Large intestine (tissue), 3 donors: Measurements from ENCODE around the gene GRAMD2A. TPM values are rescaled to one million over a fixed set of nuclear protein-coding genes. Genes with fewer than 3 reads are reported as not detected.
A peak's percentile ranks its signal among the peaks of the same experiment; 100 is the strongest.
"Not testable (repeated sequence)": the region's sequence is repeated elsewhere in the genome, so short reads cannot be mapped to it uniquely, and the experiment has no call there.

Experiments
- DNase-seq, 2 donors: peaks; one replicate each; pipeline versions ENCODE4 v3.0.0 to v3.0.0-alpha.2; 2013
- H3K27ac ChIP-seq: one replicate; pipeline ENCODE4 v1.5.1; 2013; ENCODE audit warnings: low read length
- H3K27me3 ChIP-seq: 2 replicates; pipeline ENCODE4 v1.6.1; 2013; ENCODE audit warnings: low read length; ENCODE audit not compliant: control insufficient read depth, insufficient read depth
- H3K36me3 ChIP-seq: 2 replicates; pipeline ENCODE4 v1.6.1; 2013; ENCODE audit warnings: low read length; ENCODE audit not compliant: control insufficient read depth, insufficient read depth
- H3K4me1 ChIP-seq: one replicate; pipeline ENCODE4 v1.6.1; 2013; ENCODE audit warnings: low read length; ENCODE audit not compliant: control insufficient read depth, insufficient read depth
- H3K4me3 ChIP-seq: one replicate; pipeline ENCODE4 v1.5.1; 2013; ENCODE audit warnings: low read length
- H3K9me3 ChIP-seq: one replicate; pipeline ENCODE4 v1.6.1; 2013; ENCODE audit warnings: mild to moderate bottlenecking, low read depth, low read length, moderate library complexity; ENCODE audit not compliant: control insufficient read depth
- WGBS: methylation state at CpG from one replicate; pipeline ENCODE4 v1.1.5; 2013; ENCODE audit warnings: low lambda C conversion rate; ENCODE audit not compliant: insufficient coverage; 5-methylcytosine and 5-hydroxymethylcytosine counted together
- polyA plus RNA-seq: library from polyadenylated mRNA; unstranded; fragments of 120-200 nt; gene quantifications from one replicate; pipeline ENCODE4 v1.2.1, GENCODE V29; 2013

The GRAMD2A gene
- polyA plus RNA-seq, 1 donor, result 11.5 TPM

DNA sequence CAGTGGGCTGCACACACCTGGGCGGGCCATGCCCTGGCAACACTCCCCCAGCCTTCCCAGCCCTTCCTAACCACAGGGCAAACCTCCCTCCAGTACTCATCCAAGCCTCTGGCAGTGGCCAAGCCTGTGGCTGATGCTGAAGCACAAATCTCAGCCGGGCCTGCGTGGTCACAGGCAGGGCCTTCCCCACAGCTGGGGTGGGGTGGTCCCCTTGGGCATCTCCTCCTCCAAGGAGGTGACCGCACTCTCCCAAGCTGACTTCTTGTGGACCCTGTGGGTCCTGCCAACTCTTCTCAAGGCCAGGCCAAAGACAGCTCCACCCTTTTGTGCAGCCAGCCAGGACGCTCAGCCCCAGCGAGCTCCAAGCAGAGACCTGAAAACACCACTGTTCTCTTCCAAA is 21.4 kb downstream of the GRAMD2A start:
- H3K9me3 ChIP-seq, result no peaks in the 10 kb centered on the region
- no CpG with 5 or more reads among the region's 6 CpGs for WGBS
- peaks cover 4% of the 10 kb centered on the region for H3K4me1 ChIP-seq
- H3K27ac ChIP-seq, result no peak overlapping the region
- H3K4me3 ChIP-seq, result no peak overlapping the region
- H3K36me3 ChIP-seq, result no peaks in the 10 kb centered on the region
- no peak for DNase-seq
- no peaks in the 10 kb centered on the region for H3K27me3 ChIP-seq

DNA sequence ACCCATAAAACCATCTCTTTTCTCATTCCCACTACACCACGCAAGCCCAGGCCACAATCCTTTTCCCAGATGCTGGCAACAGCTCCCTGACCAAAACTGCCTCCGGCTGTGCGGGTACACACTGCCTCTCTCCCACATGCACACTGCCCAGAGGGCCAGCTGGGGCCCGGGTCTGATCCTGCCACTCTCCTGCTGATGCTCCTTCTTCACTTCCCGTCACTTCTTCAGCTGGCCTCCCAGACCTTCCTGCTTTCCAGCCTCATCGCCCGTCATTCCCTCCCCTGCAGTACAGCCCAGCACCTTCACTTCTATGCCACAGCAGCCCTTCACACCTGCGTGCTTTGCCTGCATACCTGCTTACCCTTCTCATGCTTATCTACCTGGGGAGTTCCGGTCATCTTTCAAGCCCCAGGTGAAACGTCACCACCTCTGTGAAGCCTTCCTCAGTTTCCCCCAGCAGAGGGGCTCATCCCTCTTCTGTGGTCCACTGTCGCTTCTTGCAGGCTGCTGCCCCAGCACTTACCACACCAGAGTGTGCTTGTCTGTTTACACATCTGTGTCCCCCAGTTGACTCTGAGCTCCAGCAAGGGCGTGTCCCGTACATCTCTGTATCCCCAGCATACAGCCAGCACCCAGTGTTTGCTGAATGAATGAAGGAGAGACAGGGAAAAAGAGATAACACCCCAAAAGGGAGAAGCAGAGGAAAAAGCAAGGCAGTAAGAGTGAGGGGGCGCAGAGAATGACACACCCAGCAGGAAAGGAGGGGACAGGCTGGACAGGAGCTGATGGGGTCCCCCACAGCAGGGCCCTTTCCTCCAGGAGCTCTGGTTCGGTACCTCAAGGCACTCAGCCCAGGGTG is 22.2 kb downstream of the GRAMD2A start:
- H3K27ac ChIP-seq, result no peak overlapping the region
- peaks cover 11% of the 10 kb centered on the region for H3K4me1 ChIP-seq
- 80% methylated on average over 6 of the region's 15 CpGs for WGBS
- H3K4me3 ChIP-seq, result no peak overlapping the region
- H3K27me3 ChIP-seq, result no peaks in the 10 kb centered on the region
- no peak for DNase-seq
- no peaks in the 10 kb centered on the region for H3K9me3 ChIP-seq
- no peaks in the 10 kb centered on the region for H3K36me3 ChIP-seq

DNA sequence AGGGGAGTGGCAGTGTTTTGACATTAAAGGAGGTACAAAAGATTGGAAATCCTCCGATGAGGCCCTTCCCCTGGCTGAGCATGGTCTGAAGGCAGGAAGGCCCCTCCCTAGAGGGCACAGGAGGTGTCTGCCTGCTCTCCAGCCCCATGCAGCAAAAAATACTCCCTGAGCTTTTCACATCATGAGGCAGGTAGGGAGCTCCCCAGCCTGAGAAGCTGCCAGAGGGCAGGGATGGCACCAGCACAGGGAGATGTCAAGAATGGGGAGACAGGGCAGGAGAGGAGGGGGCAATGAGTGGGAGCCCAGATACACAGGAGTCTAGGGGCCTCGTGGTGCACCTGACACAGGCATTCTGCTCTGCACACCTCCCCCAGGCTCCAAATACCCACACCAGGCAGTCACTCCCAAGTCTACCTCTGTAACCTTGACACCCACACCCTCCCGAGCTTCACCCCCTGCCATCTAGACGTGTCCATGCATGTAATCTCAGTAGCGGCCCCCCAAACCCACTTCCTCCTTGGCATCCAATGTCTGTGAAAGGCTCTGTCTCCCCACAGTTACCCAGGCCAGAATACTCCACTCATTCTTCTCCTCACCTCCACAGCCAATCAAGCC is 22.9 kb downstream of the GRAMD2A start:
- no peaks in the 10 kb centered on the region for H3K36me3 ChIP-seq
- H3K9me3 ChIP-seq, result no peaks in the 10 kb centered on the region
- WGBS, result no CpG with 5 or more reads among the region's 5 CpGs
- H3K4me1 ChIP-seq, result peaks cover 11% of the 10 kb centered on the region
- no peak overlapping the region for H3K27ac ChIP-seq
- H3K4me3 ChIP-seq, result no peak overlapping the region
- H3K27me3 ChIP-seq, result no peaks in the 10 kb centered on the region
- DNase-seq, result no peak

DNA sequence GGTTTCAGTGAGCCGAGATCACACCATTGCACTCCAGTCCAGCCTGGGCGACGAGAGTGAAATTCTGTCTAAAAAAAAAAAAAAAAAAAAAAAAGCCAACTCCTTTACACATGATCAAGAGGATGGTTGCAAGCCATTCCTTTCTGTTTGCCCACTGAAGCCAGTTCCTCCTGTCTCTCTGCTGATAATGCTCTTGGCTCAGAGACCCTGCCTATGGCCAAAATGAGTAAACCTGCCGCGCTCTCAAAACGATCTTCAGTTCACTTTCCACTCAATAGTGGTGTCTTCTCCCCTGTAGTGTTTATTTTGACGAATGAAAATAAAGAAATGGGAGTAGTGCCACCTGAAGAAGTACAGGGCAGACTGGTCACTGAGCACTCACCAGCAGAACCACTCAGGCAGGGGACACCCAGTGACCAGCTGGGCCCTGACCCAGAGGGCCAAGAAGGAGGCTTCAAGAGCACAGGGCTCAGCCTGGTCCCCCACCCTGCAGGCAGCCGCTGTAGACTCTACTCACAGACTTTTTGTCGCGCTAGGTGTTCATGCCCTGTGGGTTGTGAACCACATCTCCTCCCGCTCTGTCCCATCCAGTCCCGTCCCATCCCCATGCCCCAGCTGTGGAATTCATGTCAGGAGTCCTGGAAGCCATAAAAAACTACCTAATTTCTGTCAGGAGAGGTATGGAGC is 23.6 kb downstream of the GRAMD2A start:
- no peaks in the 10 kb centered on the region for H3K27me3 ChIP-seq
- no peak for DNase-seq
- no peaks in the 10 kb centered on the region for H3K9me3 ChIP-seq
- H3K27ac ChIP-seq, result no peak overlapping the region
- no peaks in the 10 kb centered on the region for H3K36me3 ChIP-seq
- no peak overlapping the region for H3K4me3 ChIP-seq
- H3K4me1 ChIP-seq, result peaks cover 17% of the 10 kb centered on the region
- 100% methylated on average over 3 of the region's 12 CpGs for WGBS

DNA sequence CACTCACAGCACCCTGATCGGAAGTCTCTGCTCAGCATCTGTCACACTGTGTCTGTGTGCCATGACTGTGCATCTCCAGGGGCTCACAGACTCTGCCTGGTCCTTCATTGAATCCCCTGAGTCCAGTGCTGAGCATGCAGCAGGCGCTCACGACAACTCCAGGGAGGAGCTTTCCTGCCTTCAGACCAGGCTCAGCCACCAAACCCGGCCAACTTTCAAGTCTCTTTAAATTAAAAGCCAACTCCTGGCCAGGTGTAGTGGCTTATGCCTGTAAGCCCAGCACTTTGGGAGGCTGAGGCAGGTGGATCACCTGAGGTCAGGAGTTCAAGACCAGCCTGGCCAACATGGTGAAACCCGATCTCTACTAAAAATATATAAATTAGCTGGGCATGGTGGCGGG is 24.2 kb downstream of the GRAMD2A start:
- no peaks in the 10 kb centered on the region for H3K27me3 ChIP-seq
- H3K4me3 ChIP-seq, result no peak overlapping the region
- no peaks in the 10 kb centered on the region for H3K9me3 ChIP-seq
- WGBS, result no CpG with 5 or more reads among the region's 6 CpGs
- no peaks in the 10 kb centered on the region for H3K36me3 ChIP-seq
- H3K4me1 ChIP-seq, result peaks cover 23% of the 10 kb centered on the region
- DNase-seq, result no peak
- no peak overlapping the region for H3K27ac ChIP-seq

DNA sequence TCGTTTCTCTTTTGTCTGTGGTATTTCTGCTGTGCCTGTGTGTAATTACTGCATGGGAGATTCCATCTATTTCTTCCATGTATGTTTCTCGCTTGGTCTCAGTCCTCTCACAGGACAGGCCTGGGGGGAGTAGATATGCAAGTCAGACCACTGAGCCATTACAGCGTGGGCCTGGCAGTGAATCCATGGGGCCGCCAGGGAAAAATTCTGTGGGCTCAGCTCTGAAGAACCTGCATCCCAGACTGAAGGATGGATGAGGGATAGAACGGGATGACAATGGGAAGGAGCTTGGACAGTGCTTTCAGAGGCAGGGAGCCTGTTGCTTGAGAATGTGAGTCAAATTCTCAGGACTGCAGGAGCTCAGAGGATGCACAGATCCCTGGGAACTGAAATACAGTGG is 24.8 kb downstream of the GRAMD2A start:
- no CpG with 5 or more reads among the region's 5 CpGs for WGBS
- Histone ChIP-seq H3K27me3 (no peaks in the 10 kb centered on the region), H3K4me1 (peaks cover 28% of the 10 kb centered on the region)

DNA sequence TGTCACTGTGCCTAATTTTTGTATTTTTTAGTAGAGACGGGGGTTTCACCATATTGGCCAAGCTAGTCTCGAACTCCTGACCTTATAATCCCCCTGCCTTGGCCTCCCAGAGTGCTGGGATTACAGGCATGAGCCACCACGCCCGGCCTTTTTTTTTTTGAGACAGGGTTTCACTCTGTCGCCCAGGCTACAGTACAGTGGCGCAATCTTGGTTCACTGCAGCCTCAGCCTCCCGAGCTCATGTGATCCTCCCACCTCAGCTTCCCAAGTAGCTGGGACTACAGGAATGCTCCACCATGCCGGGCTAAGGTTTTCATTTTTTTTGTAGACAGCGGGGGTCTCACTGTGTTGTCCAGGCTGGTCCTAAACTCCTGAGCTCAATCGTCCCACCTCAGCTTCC is 25.6 kb downstream of the GRAMD2A start:
- H3K4me1 ChIP-seq, result peaks cover 28% of the 10 kb centered on the region
- H3K4me3 ChIP-seq, H3K27ac ChIP-seq, H3K9me3 ChIP-seq, H3K36me3 ChIP-seq, H3K27me3 ChIP-seq, DNase-seq: not testable (repeated sequence)
- 83% methylated on average over 1 of the region's 10 CpGs for WGBS

More for the DNA sequence above, 24.8 kb downstream of the GRAMD2A start:
- DNase-seq, result no peak
- Histone ChIP-seq H3K9me3 (no peaks in the 10 kb centered on the region), H3K4me3 (no peak overlapping the region), H3K36me3 (no peaks in the 10 kb centered on the region), H3K27ac (no peak overlapping the region)

DNA sequence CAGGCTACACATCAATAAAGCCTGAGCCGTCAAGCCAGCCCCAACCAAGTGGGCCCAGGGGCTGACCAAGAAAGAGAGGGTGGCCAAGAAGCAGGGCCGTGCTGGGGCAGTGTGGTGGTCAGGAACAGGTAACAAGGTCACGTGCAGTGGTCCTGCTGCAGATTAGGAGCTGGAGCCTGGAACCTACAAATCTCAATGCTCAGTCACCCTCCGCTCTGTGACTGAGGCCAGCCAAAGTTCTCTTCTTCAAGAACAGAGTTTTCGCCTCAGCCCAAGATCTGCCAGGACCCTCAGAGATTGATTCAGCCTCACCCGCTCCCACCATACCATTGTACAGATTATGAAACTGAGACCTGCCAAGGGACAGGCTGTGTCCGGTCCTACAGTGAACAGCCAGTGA is 26.9 kb downstream of the GRAMD2A start:
- DNase-seq, result no peak
- Histone ChIP-seq H3K27me3 (no peaks in the 10 kb centered on the region), H3K4me1 (peaks cover 28% of the 10 kb centered on the region), H3K36me3 (peaks cover 3% of the 10 kb centered on the region), H3K4me3 (no peak overlapping the region), H3K9me3 (no peaks in the 10 kb centered on the region), H3K27ac (peak overlapping the region; percentile 94)
- WGBS, result no CpG with 5 or more reads among the region's 7 CpGs

DNA sequence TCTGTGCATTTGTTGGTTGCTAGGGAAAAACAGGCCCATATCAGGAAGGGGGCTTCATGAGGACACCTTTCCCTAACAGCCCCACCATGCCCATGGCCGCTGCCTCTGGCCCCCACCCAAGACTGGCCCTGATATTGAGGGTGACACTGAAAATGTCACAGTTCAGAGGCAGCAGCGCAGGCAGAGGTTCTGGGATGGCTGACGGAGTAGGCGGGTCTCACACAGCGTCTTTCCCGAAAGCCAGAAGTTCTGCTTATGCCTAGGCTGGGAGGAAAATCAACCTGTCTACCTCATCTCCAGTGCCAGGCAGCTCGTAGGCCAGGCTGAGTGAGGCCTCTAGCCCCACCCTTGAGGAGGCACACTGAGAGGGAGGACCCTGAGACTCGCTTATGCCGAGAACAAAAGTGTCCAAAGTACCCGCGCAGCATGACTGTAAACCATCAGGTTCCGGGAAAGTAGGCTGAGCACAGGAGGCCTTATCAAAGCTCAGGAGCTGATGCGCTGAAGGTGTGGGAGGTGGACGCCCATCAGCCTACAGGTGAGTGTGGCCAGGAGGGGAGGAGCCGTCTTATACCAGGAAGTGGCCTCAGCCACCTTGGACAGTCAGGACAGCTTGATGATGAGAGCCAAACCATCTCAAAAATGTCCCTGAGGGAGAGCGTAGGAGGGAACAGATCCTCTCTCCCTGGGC is 27.5 kb downstream of the GRAMD2A start:
- Histone ChIP-seq H3K4me3 (no peak overlapping the region), H3K27ac (peak overlapping the region; percentile 94), H3K36me3 (peaks cover 3% of the 10 kb centered on the region), H3K4me1 (peaks cover 28% of the 10 kb centered on the region), H3K27me3 (no peaks in the 10 kb centered on the region), H3K9me3 (no peaks in the 10 kb centered on the region)
- WGBS, result no CpG with 5 or more reads among the region's 16 CpGs
- peak; percentile 94 to 97 for DNase-seq
